ENCODE measurements around the gene AGAP5. TPM values are rescaled to one million over a fixed set of nuclear protein-coding genes. Genes with fewer than 3 reads are reported as not detected.
"Not testable (repeated sequence)": the region's sequence is repeated elsewhere in the genome, so short reads cannot be mapped to it uniquely, and the experiment has no call there.

The AGAP5 gene
- total RNA-seq, 2 experiments from 2014 or later = 7.1 to 10.3 TPM

GRCh38 chr10:73732931-73733623 lies 35.2 kb upstream of the AGAP5 start:
- ATAC-seq (no peak), DNase-seq (no peak)
- intact Hi-C loops (cut with DNase I, micrococcal nuclease) = loop anchor here in 1 of 2 experiments (5.0 kb wide), 1 partner anchor 486 kb away; the partner anchor contains the start of gene DNAJC9
- H3K9me3 Mint-ChIP-seq (ENCODE audit: low read depth) = no peaks in the 10 kb centered on the region
- H3K27me3 Mint-ChIP-seq = no peaks in the 10 kb centered on the region
- peaks cover 6% of the 10 kb centered on the region for H3K36me3 Mint-ChIP-seq (ENCODE audit: low read depth)
- no peak overlapping the region for H3K27ac Mint-ChIP-seq
- peaks cover 6% of the 10 kb centered on the region for H3K4me1 Mint-ChIP-seq
- H3K4me3 Mint-ChIP-seq = no peak overlapping the region
- POLR2A ChIA-PET = interaction anchor here (0.6 kb wide), 1 partner anchor 488 kb away, joined by 5 read pairs; no protein-coding TSS in a partner anchor
- CTCF ChIA-PET = interaction anchor here (1.1 kb wide), 1 partner anchor 11 kb away, joined by 6 read pairs; the partner anchor contains the start of gene SEC24C

GRCh38 chr10:73732426-73732825 lies 34.5 kb upstream of the AGAP5 start:
- Mint-ChIP-seq H3K4me1 (peaks cover 9% of the 10 kb centered on the region), H3K9me3 (ENCODE audit: low read depth) (no peaks in the 10 kb centered on the region), H3K36me3 (ENCODE audit: low read depth) (peaks cover 9% of the 10 kb centered on the region), H3K4me3 (peak overlapping the region; percentile 32), H3K27ac (no peak overlapping the region), H3K27me3 (no peaks in the 10 kb centered on the region)
- ATAC-seq = no peak
- ChIA-PET CTCF (no interaction called here), POLR2A (no interaction called here)
- DNase-seq = no peak
- intact Hi-C loops (cut with DNase I, micrococcal nuclease) = loop anchor here in 1 of 2 experiments (5.0 kb wide), 1 partner anchor 485 kb away; the partner anchor contains the start of gene DNAJC9

GRCh38 chr10:73731588-73732375 lies 33.9 kb upstream of the AGAP5 start:
- Mint-ChIP-seq H3K9me3 (ENCODE audit: low read depth) (no peaks in the 10 kb centered on the region), H3K4me1 (peaks cover 9% of the 10 kb centered on the region), H3K4me3 (peak overlapping the region; percentile 32), H3K36me3 (ENCODE audit: low read depth) (peaks cover 13% of the 10 kb centered on the region), H3K27me3 (no peaks in the 10 kb centered on the region), H3K27ac (no peak overlapping the region)
- DNase-seq (no peak), ATAC-seq (no peak)
- POLR2A ChIA-PET = interaction anchor here (0.6 to 2.6 kb wide), 4 partner anchors 11 to 60 kb away, joined by 3 to 28 read pairs (median 8); partner anchors contain the start of gene SEC24C
- CTCF ChIA-PET = interaction anchor here (1.1 to 2.0 kb wide), 4 partner anchors 11 to 54 kb away, joined by 3 to 9 read pairs (median 4); no protein-coding TSS in a partner anchor
- intact Hi-C loops (cut with DNase I, micrococcal nuclease) = loop anchor here in 1 of 2 experiments (5.0 kb wide), 1 partner anchor 484 kb away; the partner anchor contains the start of gene DNAJC9

- ATAC-seq (peak; percentile 93), DNase-seq (peak; percentile 95)
- Mint-ChIP-seq H3K27ac (peak overlapping the region; percentile 97), H3K27me3 (no peaks in the 10 kb centered on the region), H3K36me3 (ENCODE audit: low read depth) (peaks cover 22% of the 10 kb centered on the region), H3K4me3 (peak overlapping the region; percentile 98), H3K4me1 (peaks cover 9% of the 10 kb centered on the region), H3K9me3 (ENCODE audit: low read depth) (no peaks in the 10 kb centered on the region)
- ChIA-PET POLR2A (interaction anchor here (0.5 to 2.6 kb wide), 10 partner anchors 13 to 749 kb away, joined by 3 to 28 read pairs (median 4); partner anchors contain the start of genes CHCHD1 and SEC24C), CTCF (interaction anchor here (0.6 to 2.0 kb wide), 8 partner anchors 13 to 150 kb away, joined by 3 to 9 read pairs (median 4); partner anchors contain the start of gene CHCHD1)
- intact Hi-C loops (cut with DNase I, micrococcal nuclease) = loop anchor here (1.0 to 5.0 kb wide), 10 partner anchors 14 to 634 kb away; partner anchors contain the start of genes DNAJC9 (in 2 of the 2), SEC24C (in 2 of the 2), ECD (in 1 of the 2) and FAM149B1 (in 1 of the 2)
These were observed 32.4 kb upstream of the AGAP5 start for GRCh38 chr10:73730153-73730906.

GRCh38 chr10:73729781-73730152 lies 31.9 kb upstream of the AGAP5 start:
- H3K9me3 Mint-ChIP-seq (ENCODE audit: low read depth); H3K27me3 Mint-ChIP-seq; H3K4me1 Mint-ChIP-seq: not testable (repeated sequence)
- ATAC-seq (peak; percentile 43), DNase-seq (peak; percentile 71)
- Mint-ChIP-seq H3K27ac (peak overlapping the region; percentile 97), H3K36me3 (ENCODE audit: low read depth) (peaks cover 22% of the 10 kb centered on the region), H3K4me3 (peak overlapping the region; percentile 98)
- ChIA-PET CTCF (interaction anchor here (0.9 to 1.0 kb wide), 2 partner anchors 58 to 151 kb away, joined by 3 read pairs; no protein-coding TSS in a partner anchor), POLR2A (interaction anchor here (0.6 to 2.6 kb wide), 7 partner anchors 13 to 478 kb away, joined by 3 to 28 read pairs (median 3); partner anchors contain the start of genes CHCHD1 and SEC24C)
- intact Hi-C loops (cut with DNase I, micrococcal nuclease) = loop anchor here (1.0 to 5.0 kb wide), 10 partner anchors 15 to 633 kb away; partner anchors contain the start of genes DNAJC9 (in 2 of the 2), SEC24C (in 2 of the 2), ECD (in 1 of the 2) and FAM149B1 (in 1 of the 2)

- Mint-ChIP-seq H3K27me3 (no peaks in the 10 kb centered on the region), H3K4me3 (no peak overlapping the region), H3K27ac (no peak overlapping the region), H3K4me1 (peaks cover 5% of the 10 kb centered on the region), H3K9me3 (ENCODE audit: low read depth) (no peaks in the 10 kb centered on the region), H3K36me3 (ENCODE audit: low read depth) (peaks cover 35% of the 10 kb centered on the region)
- ATAC-seq = no peak
- ChIA-PET POLR2A (interaction anchor here (0.6 kb wide), 1 partner anchor 1264 kb away, joined by 4 read pairs; no protein-coding TSS in a partner anchor), CTCF (no interaction called here)
- no peak for DNase-seq
- intact Hi-C loops (cut with DNase I, micrococcal nuclease) = no loop called here
These were observed 25.6 kb upstream of the AGAP5 start for GRCh38 chr10:73723516-73723915.

GRCh38 chr10:73720561-73720960 lies 22.7 kb upstream of the AGAP5 start:
- H3K4me1 Mint-ChIP-seq; DNase-seq; POLR2A ChIA-PET; H3K4me3 Mint-ChIP-seq; ATAC-seq; intact Hi-C loops (cut with DNase I, micrococcal nuclease); H3K27me3 Mint-ChIP-seq; H3K9me3 Mint-ChIP-seq (ENCODE audit: low read depth); CTCF ChIA-PET: not testable (repeated sequence)
- Mint-ChIP-seq H3K27ac (peak overlapping the region; percentile 43), H3K36me3 (ENCODE audit: low read depth) (peaks cover 31% of the 10 kb centered on the region)

GRCh38 chr10:73717556-73717955 lies 19.6 kb upstream of the AGAP5 start:
- H3K27ac Mint-ChIP-seq = peak overlapping the region; percentile 9
- CTCF ChIA-PET = interaction anchor here (0.7 kb wide), 1 partner anchor 9 kb away, joined by 3 read pairs; no protein-coding TSS in a partner anchor
- ATAC-seq = no peak
- POLR2A ChIA-PET = interaction anchor here (0.7 kb wide), 1 partner anchor 26 kb away, joined by 3 read pairs; no protein-coding TSS in a partner anchor
- no peaks in the 10 kb centered on the region for H3K27me3 Mint-ChIP-seq
- no peak overlapping the region for H3K4me3 Mint-ChIP-seq
- peaks cover 4% of the 10 kb centered on the region for H3K4me1 Mint-ChIP-seq
- peaks cover 34% of the 10 kb centered on the region for H3K36me3 Mint-ChIP-seq (ENCODE audit: low read depth)
- H3K9me3 Mint-ChIP-seq (ENCODE audit: low read depth) = no peaks in the 10 kb centered on the region
- intact Hi-C loops (cut with DNase I, micrococcal nuclease) = no loop called here
- no peak for DNase-seq

GRCh38 chr10:73716251-73716650 lies 18.3 kb upstream of the AGAP5 start:
- Mint-ChIP-seq H3K27ac (no peak overlapping the region), H3K9me3 (ENCODE audit: low read depth) (no peaks in the 10 kb centered on the region), H3K4me3 (no peak overlapping the region), H3K27me3 (no peaks in the 10 kb centered on the region), H3K4me1 (peaks cover 4% of the 10 kb centered on the region), H3K36me3 (ENCODE audit: low read depth) (peaks cover 35% of the 10 kb centered on the region)
- intact Hi-C loops (cut with DNase I, micrococcal nuclease) = no loop called here
- ATAC-seq (no peak), DNase-seq (no peak)
- ChIA-PET CTCF (no interaction called here), POLR2A (no interaction called here)

GRCh38 chr10:73715179-73716156 lies 17.6 kb upstream of the AGAP5 start:
- H3K9me3 Mint-ChIP-seq (ENCODE audit: low read depth); POLR2A ChIA-PET; H3K4me3 Mint-ChIP-seq; CTCF ChIA-PET; intact Hi-C loops (cut with DNase I, micrococcal nuclease); ATAC-seq; DNase-seq; H3K4me1 Mint-ChIP-seq; H3K27me3 Mint-ChIP-seq; H3K27ac Mint-ChIP-seq: not testable (repeated sequence)
- H3K36me3 Mint-ChIP-seq (ENCODE audit: low read depth) = peaks cover 29% of the 10 kb centered on the region

Data from activated CD4-positive, alpha-beta T cell treated with anti-CD3 and anti-CD28 coated beads for 36 hours (primary cell).